Activated CD8-positive, alpha-beta memory T cell treated with anti-CD3 and anti-CD28 coated beads for 1 hour (primary cell): ENCODE measurements around the gene VTN.
"Not testable (repeated sequence)": the region's sequence is repeated elsewhere in the genome, so short reads cannot be mapped to it uniquely, and the experiment has no call there.

Experiments
- DNase-seq, 2 donors: peaks; one replicate each; pipeline ENCODE4 v3.0.0-alpha.2; 2020; ENCODE audit warnings: low read depth in 1 of 2; ENCODE audit errors: extremely low read depth in 1 of 2

Gene VTN

DNA sequence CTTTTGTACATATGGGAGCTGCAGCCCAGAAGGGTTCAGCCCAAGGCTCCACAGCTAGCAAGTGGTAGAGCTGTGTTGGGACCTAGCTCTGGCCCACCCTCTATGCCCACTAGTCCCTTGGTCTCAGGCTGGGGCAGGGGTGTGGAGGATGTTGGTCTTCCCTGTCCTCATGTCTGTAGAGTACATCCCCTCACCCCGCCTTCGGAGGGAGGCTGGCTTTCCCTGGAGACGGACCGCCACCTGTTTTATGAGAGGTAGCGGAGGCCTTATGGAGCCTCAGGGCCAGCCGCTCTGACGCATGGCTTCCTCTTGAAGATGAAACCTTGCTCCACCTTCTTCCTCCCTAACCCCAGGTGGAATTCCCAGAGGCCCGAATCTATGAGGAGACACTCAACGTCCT, 26.1 kb downstream of the VTN start:
- DNase-seq, result no peak

GRCh38 chr17:28343491-28343932, 26.6 kb downstream of the VTN start:
- no peak for DNase-seq

DNA sequence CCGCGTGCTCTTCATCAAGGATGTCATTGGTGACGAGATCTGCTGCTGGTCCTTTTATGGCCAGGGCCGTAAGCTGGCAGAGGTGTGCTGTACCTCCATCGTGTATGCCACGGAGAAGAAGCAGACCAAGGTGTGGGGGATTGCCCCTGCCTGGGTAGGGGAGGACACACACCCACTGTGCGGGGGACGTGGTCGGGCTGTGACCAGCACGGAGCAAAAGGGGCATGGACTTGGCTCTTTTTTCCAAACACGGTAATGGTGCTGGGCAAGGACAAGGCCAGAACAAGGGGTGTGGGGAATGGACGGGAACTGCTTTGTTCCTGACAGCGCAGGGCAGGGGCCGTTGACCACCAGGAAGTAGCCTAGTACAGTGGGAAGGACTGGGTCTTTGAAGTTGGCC, 27.8 kb downstream of the VTN start:
- no peak for DNase-seq

GRCh38 chr17:28341516-28341915, 28.6 kb downstream of the VTN start:
- no peak for DNase-seq

DNA sequence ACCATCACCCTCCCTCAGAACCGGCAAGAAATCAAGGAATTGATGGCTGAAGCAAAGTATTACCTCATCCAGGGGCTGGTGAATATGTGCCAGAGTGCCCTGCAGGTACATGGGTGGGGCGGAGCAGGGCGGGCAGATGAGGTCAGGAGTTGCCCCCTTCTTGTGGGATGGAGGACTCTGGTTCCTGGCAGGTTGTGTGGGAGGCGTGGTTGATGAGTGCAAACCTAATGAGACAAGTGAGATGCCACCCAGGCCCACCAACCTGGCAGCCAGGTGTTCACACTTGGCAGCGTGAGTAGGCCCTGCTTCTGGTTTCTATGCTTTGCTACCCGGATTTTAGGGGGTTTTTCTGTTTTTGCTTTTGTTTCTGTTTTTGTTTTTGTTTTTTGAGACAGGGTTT, 29.7 kb downstream of the VTN start:
- no peak for DNase-seq

GRCh38 chr17:28339431-28339830, 30.7 kb downstream of the VTN start:
- DNase-seq, result no peak

DNA sequence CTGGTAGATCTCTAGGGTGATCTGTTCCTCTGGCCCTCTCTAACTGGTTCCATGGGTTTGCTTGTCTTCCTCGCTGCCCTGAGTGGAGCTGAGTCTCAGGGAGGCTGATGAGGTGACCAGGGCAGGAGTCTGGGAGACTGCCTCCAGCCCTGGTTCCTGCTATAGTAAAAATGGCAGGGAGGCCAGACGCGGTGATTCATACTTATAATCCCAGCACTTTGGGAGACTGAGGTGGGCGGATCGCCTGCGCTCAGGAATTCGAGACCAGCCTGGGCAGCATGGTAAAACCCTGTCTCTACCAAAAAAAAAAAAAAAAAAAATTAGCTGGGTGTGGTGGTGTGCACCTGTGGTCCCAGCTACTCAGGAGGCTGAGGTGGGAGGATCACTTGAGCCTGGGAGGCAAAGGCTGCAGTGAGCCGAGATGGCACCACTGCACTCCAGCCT, 31.3 kb downstream of the VTN start:
- DNase-seq, result not testable (repeated sequence)

- DNase-seq, result no peak
Observed at GRCh38 chr17:28338056-28338768, 31.9 kb downstream of the VTN start.

GRCh38 chr17:28335959-28336871, 33.9 kb downstream of the VTN start:
- no peak for DNase-seq

DNA sequence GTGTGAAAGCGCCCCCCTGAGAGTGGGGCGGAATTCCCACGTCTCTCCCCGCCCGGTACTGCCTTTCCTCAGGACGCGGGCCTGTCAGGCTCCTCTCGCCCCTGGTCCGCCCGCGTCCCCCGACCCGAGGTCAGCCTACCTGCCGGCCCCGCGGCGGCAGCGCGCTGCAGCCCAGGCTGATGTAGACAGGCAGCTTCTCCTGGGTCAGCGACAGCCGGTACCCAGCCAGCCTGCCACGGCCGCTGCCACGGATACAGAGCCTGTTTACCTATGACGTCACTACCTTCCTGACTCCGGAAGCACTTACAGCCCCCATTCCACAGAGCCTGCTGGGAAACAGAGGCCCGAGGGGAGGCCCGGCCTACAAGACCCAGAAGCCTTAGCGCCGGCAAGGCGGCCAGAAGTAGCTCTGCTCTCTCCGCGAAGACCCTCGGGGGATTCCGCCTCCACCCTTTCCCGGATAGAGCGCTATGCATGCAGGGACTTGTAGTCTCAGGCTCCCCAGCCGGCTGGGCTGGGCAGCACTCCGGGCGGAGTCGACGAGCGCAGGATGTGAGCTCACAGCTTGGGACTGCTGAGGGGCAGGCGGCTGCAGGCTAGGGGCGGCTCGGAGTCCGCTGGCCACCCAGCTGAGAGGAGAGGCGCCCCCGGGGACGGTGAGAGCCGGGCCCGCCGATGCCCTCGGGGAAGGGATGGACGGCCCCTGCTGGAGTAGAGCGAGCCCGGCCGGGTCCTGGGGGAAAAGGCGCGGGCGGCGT, 34.7 kb downstream of the VTN start, which contains the start of the genes IFT20 and TNFAIP1:
TSS of gene IFT20 (minus strand) at position 272 of the 758 bp plus-strand sequence. CDS start 3,487 bp downstream, outside the sequence.
TSS of gene TNFAIP1 (plus strand) at position 561 of the 758 bp plus-strand sequence. CDS start 3,761 bp downstream, outside the sequence.
- DNase-seq, result peak; percentile 92 to 96

DNA sequence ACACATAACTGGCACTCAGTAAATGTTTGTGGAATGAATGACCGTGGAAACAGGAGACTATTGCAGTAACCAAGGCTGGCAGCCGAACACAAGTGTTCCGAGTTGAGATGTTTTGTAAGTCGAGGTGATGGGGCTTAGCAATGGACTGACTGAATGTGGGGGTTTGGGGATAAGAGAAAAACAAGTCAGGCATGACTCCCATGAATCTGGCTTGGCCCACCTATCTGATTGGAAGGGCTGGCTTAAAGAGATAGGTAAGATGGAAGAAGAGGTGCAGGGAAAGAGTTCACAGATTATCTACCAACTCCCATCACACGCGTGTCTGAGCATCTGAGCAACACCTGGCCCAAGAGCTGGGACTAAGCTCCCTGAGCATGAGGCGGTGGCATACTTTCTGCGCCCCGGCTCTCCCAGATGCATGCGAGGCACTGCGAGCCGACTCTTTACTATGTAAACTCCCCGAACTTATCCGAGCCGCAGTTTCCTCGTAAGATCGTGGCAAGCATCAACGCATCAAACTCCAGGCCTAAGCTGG, 35.4 kb downstream of the VTN start:
- no peak for DNase-seq

DNA sequence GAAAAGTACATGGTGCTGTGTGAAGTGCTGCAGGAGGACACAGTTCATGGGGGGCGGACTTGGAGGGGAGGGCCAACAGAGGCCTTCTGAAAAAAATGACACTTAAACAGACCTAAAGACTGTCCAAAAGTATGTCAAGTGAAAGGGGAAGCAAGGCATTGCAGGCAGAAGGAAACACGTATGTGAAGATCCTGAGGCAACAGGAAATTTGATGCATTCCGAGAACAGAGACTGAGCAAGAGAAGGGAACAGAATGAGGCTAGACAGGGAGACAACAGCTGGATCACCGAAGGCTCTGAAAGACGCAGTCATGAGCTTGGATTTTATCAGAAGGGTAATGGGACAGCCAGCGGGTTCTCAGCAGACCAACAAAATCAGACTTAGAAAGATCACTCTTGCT, 35.9 kb downstream of the VTN start:
- no peak for DNase-seq

DNA sequence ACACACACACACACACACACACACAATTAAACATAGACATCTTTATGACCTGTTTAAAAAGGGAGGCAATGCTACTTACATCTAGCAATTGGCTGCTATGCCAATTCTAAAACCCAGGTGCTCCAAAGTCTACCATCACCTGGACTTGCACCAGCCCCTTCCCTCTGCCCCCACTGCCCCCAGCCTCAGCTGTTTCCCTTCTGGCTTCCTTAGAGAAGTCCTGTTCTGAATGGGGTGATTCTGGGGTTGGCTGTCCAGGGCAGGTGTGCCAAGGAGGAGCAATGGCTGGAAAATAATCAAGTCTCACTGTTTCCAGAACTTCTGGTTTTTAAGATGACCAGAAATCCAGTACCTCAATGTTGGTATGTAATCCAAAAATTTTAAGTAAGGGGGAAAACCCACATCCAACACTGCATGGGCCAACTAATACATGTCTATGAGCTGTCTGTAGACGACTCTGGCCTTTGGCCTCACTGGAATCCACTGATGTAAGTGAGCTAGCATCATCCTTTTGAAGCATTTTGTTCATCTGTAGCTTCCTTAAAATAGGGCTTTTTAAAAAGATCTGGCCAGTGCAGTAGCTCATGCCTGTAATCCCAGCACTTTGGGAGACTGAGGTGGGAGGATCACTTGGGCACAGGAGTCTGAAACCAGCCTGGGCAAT, 36.9 kb downstream of the VTN start:
- no peak for DNase-seq

GRCh38 chr17:28331891-28332420, 38.2 kb downstream of the VTN start:
- no peak for DNase-seq

- no peak for DNase-seq
Observed at GRCh38 chr17:28330671-28331070, 39.4 kb downstream of the VTN start.

DNA sequence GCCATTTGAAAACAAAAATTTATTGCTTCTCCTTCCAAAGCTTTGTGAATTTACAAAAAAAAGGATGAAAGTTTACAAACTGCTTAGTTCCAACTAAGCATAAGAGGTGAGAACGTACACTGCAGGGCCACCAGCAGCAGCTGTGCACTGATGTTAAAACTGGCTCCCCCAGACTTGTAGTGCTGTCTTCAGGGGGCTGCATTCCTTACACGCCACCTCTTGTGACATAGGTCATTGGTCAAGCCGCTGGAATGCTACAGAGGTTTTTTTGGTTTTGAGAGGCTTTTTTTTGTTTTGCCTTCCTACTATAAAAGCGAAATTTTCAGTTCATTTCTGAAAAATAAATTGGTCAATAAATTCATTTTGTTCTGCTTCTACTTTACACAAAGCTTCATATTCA, 41.8 kb downstream of the VTN start:
- no peak for DNase-seq

DNA sequence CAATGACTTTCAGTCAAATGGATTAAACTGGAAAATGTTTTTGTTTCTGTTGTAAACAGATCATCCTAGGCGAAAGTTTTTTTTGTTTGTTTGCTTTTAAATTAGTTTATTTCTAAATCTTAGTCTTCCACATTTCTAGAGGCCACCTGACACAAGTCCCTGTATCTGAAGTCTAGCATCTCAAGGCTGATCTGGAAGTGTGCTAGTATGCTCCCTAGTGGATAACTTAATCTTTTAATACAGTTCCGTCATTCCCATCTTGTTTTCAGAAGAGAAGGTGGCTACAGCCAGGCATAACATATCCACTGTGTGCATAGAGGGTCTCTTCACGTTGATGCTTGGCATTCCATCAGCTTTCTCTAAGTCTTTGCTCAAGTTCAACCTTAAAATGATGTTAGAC, 42.4 kb downstream of the VTN start:
- DNase-seq, result no peak

DNA sequence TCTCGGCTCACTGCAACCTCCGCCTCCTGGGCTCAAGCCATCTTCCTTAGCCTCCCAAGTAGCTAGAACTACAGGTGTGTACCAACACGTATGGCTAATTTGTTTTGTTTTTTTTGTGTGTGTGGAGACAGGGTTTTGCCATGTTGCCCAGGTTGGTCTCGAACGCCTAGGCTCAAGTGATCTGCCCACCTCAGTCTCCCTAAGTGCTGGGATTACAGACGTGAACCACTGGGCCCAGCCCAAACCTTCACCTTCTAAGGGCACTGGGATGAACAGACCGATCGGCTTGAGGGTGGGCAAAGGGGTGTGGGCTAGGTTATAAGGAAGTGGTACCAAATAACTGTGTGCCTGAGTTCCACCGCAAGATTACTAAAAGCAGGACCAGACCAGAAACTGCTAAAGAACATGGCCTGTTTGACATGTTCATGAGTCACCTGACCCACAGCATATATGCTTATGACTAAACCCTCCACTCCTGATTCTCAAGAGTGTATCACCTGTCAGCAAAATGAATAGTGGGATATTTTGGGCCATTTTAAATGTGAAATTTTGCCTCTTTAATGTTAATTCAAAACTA, 43.0 kb downstream of the VTN start:
- DNase-seq, result no peak

DNA sequence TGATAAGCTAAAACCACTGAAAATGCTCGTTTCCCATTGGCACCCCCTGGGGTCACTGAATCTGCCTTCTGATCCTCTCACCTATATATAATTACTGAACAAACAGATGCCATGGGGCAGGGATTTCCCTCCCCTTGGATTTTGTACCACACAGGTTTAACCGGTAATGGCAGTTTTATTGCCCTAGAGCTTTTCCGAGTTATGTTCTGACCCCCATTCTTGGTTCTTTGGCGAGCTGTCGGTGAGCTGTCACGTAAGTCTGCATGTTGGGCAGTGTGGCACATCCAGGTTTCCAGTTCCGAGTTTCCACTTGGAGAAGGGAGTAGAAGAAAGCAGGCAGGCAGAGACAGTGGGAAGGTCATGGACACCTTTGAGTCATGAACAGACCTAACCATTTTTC, 44.0 kb downstream of the VTN start:
- no peak for DNase-seq

- no peak for DNase-seq
Observed at GRCh38 chr17:28325211-28325610, 44.9 kb downstream of the VTN start.
